HL-60 (cell line): Measurements from ENCODE around the gene STARD4.

ENCODE experiments used
- GABPA ChIP-seq: IDR thresholded peaks from 2 replicates; pipeline ENCODE4 v1.6.1; 2012; ENCODE audit warnings: low read depth
- POLR2AphosphoS5 ChIP-seq: IDR thresholded peaks from 2 replicates; pipeline ENCODE4 v1.6.1; 2012; ENCODE audit warnings: low read depth
- TF ChIP-seq, protein P1 (sequence below): IDR thresholded peaks from one replicate; pipeline ENCODE4 v1.5.1; 2011; ENCODE audit warnings: low read length, control low read depth, inconsistent platforms; ENCODE audit not compliant: insufficient read depth
- TF ChIP-seq, protein P2 (sequence below): IDR thresholded peaks from 2 replicates; pipeline ENCODE4 v1.6.1; 2012; ENCODE audit warnings: low read depth; ENCODE audit not compliant: insufficient replicate concordance

DNA sequence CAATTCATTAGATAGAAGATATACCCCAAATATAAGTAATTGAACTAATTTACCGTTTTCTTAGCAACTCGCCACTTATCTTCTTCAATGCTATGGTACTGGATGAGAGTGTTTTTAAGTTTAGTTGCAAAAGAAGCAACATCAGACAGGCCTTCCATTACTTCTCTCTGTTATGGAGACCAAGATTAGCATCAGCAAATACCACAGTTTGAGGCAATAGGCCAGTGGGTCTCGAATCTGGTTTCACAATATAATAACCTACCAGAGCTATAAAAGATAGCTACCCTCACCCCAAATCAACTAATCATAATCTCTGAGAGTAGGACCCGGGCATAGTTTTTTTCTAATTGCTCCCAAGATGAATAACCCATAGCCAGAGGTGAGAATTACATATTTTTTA is 5.1 kb downstream of the STARD4 start:
- TF ChIP-seq, protein P1, sequence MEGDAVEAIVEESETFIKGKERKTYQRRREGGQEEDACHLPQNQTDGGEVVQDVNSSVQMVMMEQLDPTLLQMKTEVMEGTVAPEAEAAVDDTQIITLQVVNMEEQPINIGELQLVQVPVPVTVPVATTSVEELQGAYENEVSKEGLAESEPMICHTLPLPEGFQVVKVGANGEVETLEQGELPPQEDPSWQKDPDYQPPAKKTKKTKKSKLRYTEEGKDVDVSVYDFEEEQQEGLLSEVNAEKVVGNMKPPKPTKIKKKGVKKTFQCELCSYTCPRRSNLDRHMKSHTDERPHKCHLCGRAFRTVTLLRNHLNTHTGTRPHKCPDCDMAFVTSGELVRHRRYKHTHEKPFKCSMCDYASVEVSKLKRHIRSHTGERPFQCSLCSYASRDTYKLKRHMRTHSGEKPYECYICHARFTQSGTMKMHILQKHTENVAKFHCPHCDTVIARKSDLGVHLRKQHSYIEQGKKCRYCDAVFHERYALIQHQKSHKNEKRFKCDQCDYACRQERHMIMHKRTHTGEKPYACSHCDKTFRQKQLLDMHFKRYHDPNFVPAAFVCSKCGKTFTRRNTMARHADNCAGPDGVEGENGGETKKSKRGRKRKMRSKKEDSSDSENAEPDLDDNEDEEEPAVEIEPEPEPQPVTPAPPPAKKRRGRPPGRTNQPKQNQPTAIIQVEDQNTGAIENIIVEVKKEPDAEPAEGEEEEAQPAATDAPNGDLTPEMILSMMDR, result no peak
- TF ChIP-seq POLR2AphosphoS5 (no peak), GABPA (no peak)
- TF ChIP-seq, protein P2, sequence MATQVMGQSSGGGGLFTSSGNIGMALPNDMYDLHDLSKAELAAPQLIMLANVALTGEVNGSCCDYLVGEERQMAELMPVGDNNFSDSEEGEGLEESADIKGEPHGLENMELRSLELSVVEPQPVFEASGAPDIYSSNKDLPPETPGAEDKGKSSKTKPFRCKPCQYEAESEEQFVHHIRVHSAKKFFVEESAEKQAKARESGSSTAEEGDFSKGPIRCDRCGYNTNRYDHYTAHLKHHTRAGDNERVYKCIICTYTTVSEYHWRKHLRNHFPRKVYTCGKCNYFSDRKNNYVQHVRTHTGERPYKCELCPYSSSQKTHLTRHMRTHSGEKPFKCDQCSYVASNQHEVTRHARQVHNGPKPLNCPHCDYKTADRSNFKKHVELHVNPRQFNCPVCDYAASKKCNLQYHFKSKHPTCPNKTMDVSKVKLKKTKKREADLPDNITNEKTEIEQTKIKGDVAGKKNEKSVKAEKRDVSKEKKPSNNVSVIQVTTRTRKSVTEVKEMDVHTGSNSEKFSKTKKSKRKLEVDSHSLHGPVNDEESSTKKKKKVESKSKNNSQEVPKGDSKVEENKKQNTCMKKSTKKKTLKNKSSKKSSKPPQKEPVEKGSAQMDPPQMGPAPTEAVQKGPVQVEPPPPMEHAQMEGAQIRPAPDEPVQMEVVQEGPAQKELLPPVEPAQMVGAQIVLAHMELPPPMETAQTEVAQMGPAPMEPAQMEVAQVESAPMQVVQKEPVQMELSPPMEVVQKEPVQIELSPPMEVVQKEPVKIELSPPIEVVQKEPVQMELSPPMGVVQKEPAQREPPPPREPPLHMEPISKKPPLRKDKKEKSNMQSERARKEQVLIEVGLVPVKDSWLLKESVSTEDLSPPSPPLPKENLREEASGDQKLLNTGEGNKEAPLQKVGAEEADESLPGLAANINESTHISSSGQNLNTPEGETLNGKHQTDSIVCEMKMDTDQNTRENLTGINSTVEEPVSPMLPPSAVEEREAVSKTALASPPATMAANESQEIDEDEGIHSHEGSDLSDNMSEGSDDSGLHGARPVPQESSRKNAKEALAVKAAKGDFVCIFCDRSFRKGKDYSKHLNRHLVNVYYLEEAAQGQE, result no peak
